BLaER1 treated with 17β-estradiol and CSF1 and Interleukin-3, amounts not matched to agents 10 nM and 100 nM (cell line): ENCODE results near the gene PPP2R1A.
"Not testable (repeated sequence)": the region's sequence is repeated elsewhere in the genome, so short reads cannot be mapped to it uniquely, and the experiment has no call there.

Experiments used
- H3K27ac ChIP-seq, 11 experiments: shearing (Covaris generic); formaldehyde crosslinking; 2 replicates each; pipeline ENCODE4 v1.8.1; 2022
- H3K27me3 ChIP-seq, 11 experiments: shearing (Covaris generic); formaldehyde crosslinking; 2 replicates each; pipeline ENCODE4 v1.8.1; 2022
- H3K36me3 ChIP-seq, 11 experiments: shearing (Covaris generic); formaldehyde crosslinking; 2 replicates each; pipeline ENCODE4 v1.8.1; 2022
- H3K4me1 ChIP-seq, 10 experiments: shearing (Covaris generic); formaldehyde crosslinking; 2 replicates each; pipeline ENCODE4 v1.8.1; 2022
- H3K4me2 ChIP-seq, 11 experiments: shearing (Covaris generic); formaldehyde crosslinking; 2 replicates each; pipeline ENCODE4 v1.8.1; 2022
- H3K4me3 ChIP-seq, 10 experiments: shearing (Covaris generic); formaldehyde crosslinking; 2 replicates each; pipeline ENCODE4 v1.8.1; 2022
- H3K9ac ChIP-seq, 11 experiments: shearing (Covaris generic); formaldehyde crosslinking; 2 replicates each; pipeline ENCODE4 v1.8.1; 2022
- H3K9me3 ChIP-seq, 11 experiments: shearing (Covaris generic); formaldehyde crosslinking; replicated peaks in 1 of 11; 2 replicates each; pipeline ENCODE4 v1.8.1; 2022
- H4K20me1 ChIP-seq, 11 experiments: shearing (Covaris generic); formaldehyde crosslinking; 2 replicates each; pipeline ENCODE4 v1.8.1; 2022
- Cebpa-rat ChIP-seq, 11 experiments: shearing (Covaris generic); IDR thresholded peaks; 2 replicates each; pipeline ENCODE4 v1.8.1; 2022

Gene PPP2R1A

GRCh38 chr19:52244021-52244420 is 54.2 kb downstream of the PPP2R1A start:
- no peak for TF ChIP-seq Cebpa-rat (IDR thresholded peaks at IDR 0.05)
- Histone ChIP-seq H3K36me3 (no peaks in the 10 kb centered on the region; a peak in 1 of 22 replicates), H3K9ac (no peak overlapping the region), H3K4me2 (no peak overlapping the region), H4K20me1 (no peaks in the 10 kb centered on the region), H3K27ac (no peak overlapping the region), H3K27me3 (no peaks in the 10 kb centered on the region), H3K4me1 (no peaks in the 10 kb centered on the region), H3K4me3 (no peak overlapping the region), H3K9me3 (no peaks in the 10 kb centered on the region)

GRCh38 chr19:52248241-52248640 is 58.4 kb downstream of the PPP2R1A start:
- Histone ChIP-seq H3K9me3 (peaks cover 0 to 18% (median 7%) of the 10 kb centered on the region in 11 experiments; a peak in 13 of 22 replicates), H3K4me2 (no peak overlapping the region), H3K4me1 (no peaks in the 10 kb centered on the region), H3K9ac (no peak overlapping the region; a peak in 1 of 22 replicates), H3K27me3 (no peaks in the 10 kb centered on the region), H3K27ac (no peak overlapping the region), H3K36me3 (no peaks in the 10 kb centered on the region), H4K20me1 (no peaks in the 10 kb centered on the region), H3K4me3 (no peak overlapping the region)
- TF ChIP-seq Cebpa-rat (IDR thresholded peaks at IDR 0.05): no peak

GRCh38 chr19:52258426-52258825 is 68.6 kb downstream of the PPP2R1A start:
- Histone ChIP-seq H3K9me3 (peaks cover 0 to 14% (median 10%) of the 10 kb centered on the region in 11 experiments; a peak in 18 of 22 replicates), H3K36me3 (no peaks in the 10 kb centered on the region)
- TF ChIP-seq Cebpa-rat (IDR thresholded peaks at IDR 0.05): no peak

GRCh38 chr19:52265556-52265955 is 75.7 kb downstream of the PPP2R1A start:
- not testable (repeated sequence) for H3K27me3 ChIP-seq, H3K4me2 ChIP-seq, H3K27ac ChIP-seq, H3K4me3 ChIP-seq, H3K4me1 ChIP-seq, H3K36me3 ChIP-seq, H4K20me1 ChIP-seq, H3K9ac ChIP-seq
- H3K9me3 ChIP-seq: peaks cover 16 to 40% (median 24%) of the 10 kb centered on the region in 11 experiments; a peak in 18 of 22 replicates

More at GRCh38 chr19:52258426-52258825, 68.6 kb downstream of the PPP2R1A start:
- Histone ChIP-seq H3K4me3 (no peak overlapping the region), H3K27ac (no peak overlapping the region), H3K4me2 (no peak overlapping the region), H3K9ac (no peak overlapping the region), H3K27me3 (no peaks in the 10 kb centered on the region), H3K4me1 (no peaks in the 10 kb centered on the region), H4K20me1 (no peaks in the 10 kb centered on the region)

GRCh38 chr19:52269338-52270261 is 79.7 kb downstream of the PPP2R1A start, which contains the start of gene ZNF766:
ZNF766 (plus strand) TSS chr19:52269587; CDS start chr19:52269614, 27 bp downstream.
- peak; percentile 65 to 94 (median 84); a peak in 20 of 22 replicates for TF ChIP-seq Cebpa-rat (IDR thresholded peaks at IDR 0.05)
- Histone ChIP-seq H3K9ac (peak within 1 kb of the TSS; percentile 97 to 100 (median 99)), H3K36me3 (peaks cover 34 to 39% (median 37%) of the 10 kb centered on the region in 11 experiments), H3K4me3 (peak within 1 kb of the TSS; percentile 81 to 97 (median 93)), H3K27me3 (no peaks in the 10 kb centered on the region), H3K27ac (peak within 1 kb of the TSS; percentile 97 to 100 (median 98)), H3K4me2 (peak within 1 kb of the TSS; percentile 74 to 96 (median 92)), H3K9me3 (peaks cover 53 to 70% (median 58%) of the 10 kb centered on the region in 11 experiments), H4K20me1 (peaks cover 0 to 5% (median 0%) of the 10 kb centered on the region in 11 experiments; a peak in 2 of 22 replicates), H3K4me1 (peaks cover 15 to 18% (median 16%) of the 10 kb centered on the region in 10 experiments)

GRCh38 chr19:52270266-52270885 is 80.5 kb downstream of the PPP2R1A start:
- no peaks in the 10 kb centered on the region for H3K27me3 ChIP-seq
- H3K4me3 ChIP-seq: peak overlapping the region; percentile 81 to 97 (median 93)
- peaks cover 0 to 5% (median 0%) of the 10 kb centered on the region in 11 experiments; a peak in 2 of 22 replicates for H4K20me1 ChIP-seq
- peaks cover 15 to 18% (median 16%) of the 10 kb centered on the region in 10 experiments for H3K4me1 ChIP-seq
- H3K4me2 ChIP-seq: peak overlapping the region; percentile 74 to 96 (median 92)
- peaks cover 42 to 47% (median 44%) of the 10 kb centered on the region in 11 experiments for H3K36me3 ChIP-seq
- H3K27ac ChIP-seq: peak overlapping the region; percentile 97 to 100 (median 98)
- no peak for TF ChIP-seq Cebpa-rat (IDR thresholded peaks at IDR 0.05)
- peak overlapping the region; percentile 97 to 100 (median 99) for H3K9ac ChIP-seq
- peaks cover 56 to 76% (median 66%) of the 10 kb centered on the region in 11 experiments for H3K9me3 ChIP-seq

- peaks cover 70 to 76% (median 74%) of the 10 kb centered on the region in 11 experiments for H3K36me3 ChIP-seq
- peaks cover 0 to 16% (median 0%) of the 10 kb centered on the region in 11 experiments; a peak in 5 of 22 replicates for H4K20me1 ChIP-seq
- H3K4me1 ChIP-seq: peaks cover 15 to 18% (median 16%) of the 10 kb centered on the region in 10 experiments
- TF ChIP-seq Cebpa-rat (IDR thresholded peaks at IDR 0.05): no peak
- no peak overlapping the region for H3K4me2 ChIP-seq
- no peak overlapping the region for H3K27ac ChIP-seq
- H3K27me3 ChIP-seq: no peaks in the 10 kb centered on the region
- H3K4me3 ChIP-seq: peak overlapping the region in 6 of 10 experiments; percentile 9 to 96 (median 33); a peak in 7 of 20 replicates
- no peak overlapping the region for H3K9ac ChIP-seq
- peaks cover 65 to 76% (median 73%) of the 10 kb centered on the region in 11 experiments for H3K9me3 ChIP-seq
Measured at GRCh38 chr19:52273301-52273700, 83.4 kb downstream of the PPP2R1A start.

- Histone ChIP-seq H3K9ac (no peak overlapping the region), H3K27ac (no peak overlapping the region), H3K4me1 (peaks cover 9 to 13% (median 11%) of the 10 kb centered on the region in 10 experiments), H3K36me3 (peaks cover 79 to 85% (median 82%) of the 10 kb centered on the region in 11 experiments), H3K4me3 (peak overlapping the region in 6 of 10 experiments; percentile 9 to 96 (median 33); a peak in 7 of 20 replicates), H3K4me2 (no peak overlapping the region), H3K9me3 (peaks cover 74 to 84% (median 82%) of the 10 kb centered on the region in 11 experiments), H4K20me1 (peaks cover 0 to 21% (median 0%) of the 10 kb centered on the region in 11 experiments; a peak in 7 of 22 replicates), H3K27me3 (no peaks in the 10 kb centered on the region)
- no peak for TF ChIP-seq Cebpa-rat (IDR thresholded peaks at IDR 0.05)
Measured at GRCh38 chr19:52274191-52274590, 84.3 kb downstream of the PPP2R1A start.
